Measurements from ENCODE around the gene PRKCH.

The PRKCH gene

GRCh38 chr14:61438036-61438435, 116.7 kb downstream of the PRKCH start:
- no peak for TF ChIP-seq ZNF274 (IDR thresholded peaks at IDR 0.05; ENCODE audit: low read depth, low read length)

GRCh38 chr14:61438497-61438859, 117.1 kb downstream of the PRKCH start:
- H3K4me3 ChIP-seq (ENCODE audit: low read length) = peak overlapping the region; percentile 40; the same call in 1 of the 2 replicates
- TF ChIP-seq ZNF274 (IDR thresholded peaks at IDR 0.05; ENCODE audit: low read depth, low read length) = no peak

More at GRCh38 chr14:61438036-61438435, 116.7 kb downstream of the PRKCH start:
- H3K4me3 ChIP-seq (ENCODE audit: low read length) = no peak overlapping the region

GRCh38 chr14:61438860-61439765, 117.7 kb downstream of the PRKCH start:
- no peak for TF ChIP-seq ZNF274 (IDR thresholded peaks at IDR 0.05; ENCODE audit: low read depth, low read length)
- H3K4me3 ChIP-seq (ENCODE audit: low read length) = peak overlapping the region; percentile 40; the same call in 1 of the 2 replicates

- no peak for TF ChIP-seq ZNF274 (IDR thresholded peaks at IDR 0.05; ENCODE audit: low read depth, low read length)
- H3K4me3 ChIP-seq (ENCODE audit: low read length) = peak overlapping the region; percentile 39; the same call in 1 of the 2 replicates
Measured at GRCh38 chr14:61439779-61440418, 118.5 kb downstream of the PRKCH start.

- no peak overlapping the region for H3K4me3 ChIP-seq (ENCODE audit: low read length)
- TF ChIP-seq ZNF274 (IDR thresholded peaks at IDR 0.05; ENCODE audit: low read depth, low read length) = no peak
Measured at GRCh38 chr14:61443481-61443880, 122.1 kb downstream of the PRKCH start.

- no peak overlapping the region for H3K4me3 ChIP-seq (ENCODE audit: low read length)
- TF ChIP-seq ZNF274 (IDR thresholded peaks at IDR 0.05; ENCODE audit: low read depth, low read length) = no peak
Measured at GRCh38 chr14:61444215-61444768, 122.9 kb downstream of the PRKCH start.

GRCh38 chr14:61451491-61451890, 130.1 kb downstream of the PRKCH start:
- no peak for TF ChIP-seq ZNF274 (IDR thresholded peaks at IDR 0.05; ENCODE audit: low read depth, low read length)
- H3K4me3 ChIP-seq (ENCODE audit: low read length) = no peak overlapping the region

GRCh38 chr14:61451891-61452400, 130.6 kb downstream of the PRKCH start:
- no peak overlapping the region for H3K4me3 ChIP-seq (ENCODE audit: low read length)
- no peak for TF ChIP-seq ZNF274 (IDR thresholded peaks at IDR 0.05; ENCODE audit: low read depth, low read length)

- TF ChIP-seq ZNF274 (IDR thresholded peaks at IDR 0.05; ENCODE audit: low read depth, low read length) = no peak
- H3K4me3 ChIP-seq (ENCODE audit: low read length) = no peak overlapping the region
Measured at GRCh38 chr14:61452452-61452851, 131.1 kb downstream of the PRKCH start.

- TF ChIP-seq ZNF274 (IDR thresholded peaks at IDR 0.05; ENCODE audit: low read depth, low read length) = no peak
- no peak overlapping the region for H3K4me3 ChIP-seq (ENCODE audit: low read length)
Measured at GRCh38 chr14:61453103-61453767, 131.9 kb downstream of the PRKCH start.

- TF ChIP-seq ZNF274 (IDR thresholded peaks at IDR 0.05; ENCODE audit: low read depth, low read length) = no peak
- H3K4me3 ChIP-seq (ENCODE audit: low read length) = no peak overlapping the region
Measured at GRCh38 chr14:61454545-61454944, 133.2 kb downstream of the PRKCH start.

GRCh38 chr14:61455351-61455750, 134.0 kb downstream of the PRKCH start:
- TF ChIP-seq ZNF274 (IDR thresholded peaks at IDR 0.05; ENCODE audit: low read depth, low read length) = no peak
- no peak overlapping the region for H3K4me3 ChIP-seq (ENCODE audit: low read length)

- no peak overlapping the region for H3K4me3 ChIP-seq (ENCODE audit: low read length)
- no peak for TF ChIP-seq ZNF274 (IDR thresholded peaks at IDR 0.05; ENCODE audit: low read depth, low read length)
Measured at GRCh38 chr14:61456720-61457119, 135.3 kb downstream of the PRKCH start.

GRCh38 chr14:61458766-61459165, 137.4 kb downstream of the PRKCH start:
- TF ChIP-seq ZNF274 (IDR thresholded peaks at IDR 0.05; ENCODE audit: low read depth, low read length) = no peak
- H3K4me3 ChIP-seq (ENCODE audit: low read length) = no peak overlapping the region
